HG03565 (cell line): ENCODE measurements around the gene SLC16A10.
"Not testable (repeated sequence)": the region's sequence is repeated elsewhere in the genome, so short reads cannot be mapped to it uniquely, and the experiment has no call there.

Experiments
- ATAC-seq: cut with Tn5 transposase; IDR thresholded peaks from one replicate; pipeline ENCODE4 v1.9.1; 2021; ENCODE audit warnings: mild to moderate bottlenecking, moderate library complexity; ENCODE audit not compliant: unreplicated experiment

SLC16A10 gene

DNA sequence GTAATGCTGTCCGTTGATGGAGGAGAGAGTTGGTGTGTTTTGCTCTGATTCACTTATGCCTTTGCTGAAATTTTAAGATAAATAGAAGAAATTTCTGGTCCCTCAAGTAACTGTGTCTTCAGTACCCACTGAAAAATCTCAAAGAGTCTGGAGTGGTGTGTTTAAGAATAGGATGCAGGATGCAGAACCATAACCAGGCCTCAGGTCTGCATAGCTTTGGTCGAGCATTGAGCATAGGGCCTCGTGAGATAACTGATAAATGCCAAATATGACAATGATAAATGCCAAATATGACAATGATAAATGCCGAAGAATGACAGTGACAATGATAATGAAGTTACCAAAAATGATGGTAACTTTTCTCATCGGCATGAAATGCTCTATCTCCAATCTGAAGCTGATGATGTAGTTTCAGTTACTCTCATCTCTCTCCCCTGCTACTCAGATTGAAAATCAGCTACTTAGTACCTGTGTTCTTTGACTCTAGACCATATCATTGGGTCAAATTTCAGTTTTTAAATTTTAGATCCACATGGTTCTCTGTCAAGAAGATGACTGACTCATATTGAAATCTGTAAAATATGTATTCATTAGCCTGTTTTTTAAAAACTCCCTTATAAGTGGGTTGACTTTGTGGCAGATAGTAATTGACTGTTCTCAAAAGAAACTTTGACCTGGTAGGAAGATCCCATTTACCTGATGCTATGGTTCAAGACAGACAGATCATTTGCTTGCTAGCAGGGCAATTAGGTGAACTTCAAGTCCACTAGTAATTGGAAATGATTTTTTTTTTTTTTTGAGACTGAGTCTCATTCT lies 96.6 kb downstream of the SLC16A10 start:
- peak; percentile 84 for ATAC-seq

DNA sequence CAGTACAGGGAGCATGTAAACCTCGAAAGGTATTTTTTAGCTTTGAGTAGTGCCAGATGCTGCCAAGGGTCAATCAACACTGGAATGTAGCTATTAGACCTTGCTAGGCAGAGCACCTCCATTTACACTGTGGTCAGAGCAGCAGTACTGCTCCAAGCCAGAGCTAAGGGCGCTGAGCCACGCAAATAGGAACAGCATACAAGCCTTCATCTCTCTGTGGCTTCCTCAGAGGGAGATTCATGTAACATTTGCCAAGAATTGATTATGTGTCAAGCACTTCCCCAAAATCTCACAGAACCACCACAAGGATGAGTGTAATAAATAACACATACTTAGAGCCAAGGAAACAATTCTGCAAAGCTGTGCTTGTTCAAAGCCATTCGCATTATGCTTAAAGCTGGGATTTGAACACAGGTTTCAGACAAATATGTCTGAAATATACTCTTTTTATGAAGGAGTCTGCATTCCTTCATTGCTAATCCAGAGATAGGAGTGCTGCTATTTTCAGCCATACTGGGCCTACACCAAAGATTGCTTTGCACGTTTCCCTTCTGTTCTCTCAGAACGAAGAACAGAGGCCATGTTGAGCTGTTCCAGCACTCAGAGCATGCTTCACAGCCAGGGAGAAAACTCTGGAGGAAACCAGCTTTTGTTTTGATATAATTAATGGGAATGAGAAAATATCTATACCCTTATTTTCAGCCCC lies 97.7 kb downstream of the SLC16A10 start:
- ATAC-seq: no peak

DNA sequence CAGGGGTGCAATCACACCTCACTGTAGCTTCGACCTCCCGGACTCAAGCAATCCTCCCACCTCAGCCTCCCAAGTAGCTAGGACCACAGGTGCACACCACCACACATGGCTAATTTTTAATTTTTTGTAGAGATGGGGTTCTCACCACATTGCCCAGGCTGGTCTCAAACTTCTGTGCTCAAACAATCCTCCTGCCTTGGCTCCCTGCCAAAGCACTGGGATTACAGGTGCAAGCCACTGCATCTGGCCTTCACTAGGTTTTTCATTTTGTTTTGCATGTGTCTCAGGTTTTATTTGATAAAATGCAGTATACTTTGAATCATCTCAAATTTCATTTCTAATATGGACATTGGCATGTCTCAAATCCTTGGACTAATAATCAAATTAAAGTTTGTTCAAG lies 98.7 kb downstream of the SLC16A10 start:
- no peak for ATAC-seq

DNA sequence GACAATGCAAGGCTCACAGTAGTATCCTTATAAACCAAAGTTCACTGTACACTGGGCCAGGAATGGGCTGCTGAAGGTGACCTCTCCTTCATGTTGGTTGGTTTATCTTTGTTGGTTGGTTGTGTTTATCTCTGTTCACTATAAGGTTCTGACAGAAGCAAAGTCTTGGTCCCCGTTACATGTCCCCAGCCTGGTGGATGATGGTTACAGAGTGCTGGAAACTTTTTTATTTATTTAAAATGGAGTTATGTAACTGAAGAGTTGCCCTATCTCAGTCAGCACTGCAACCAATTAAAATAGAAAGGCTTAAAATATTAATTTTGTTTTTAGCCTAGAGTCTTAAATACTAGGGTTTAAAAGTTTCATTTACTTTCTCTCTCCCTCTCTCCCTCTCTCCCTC lies 100.6 kb downstream of the SLC16A10 start:
- no peak for ATAC-seq

DNA sequence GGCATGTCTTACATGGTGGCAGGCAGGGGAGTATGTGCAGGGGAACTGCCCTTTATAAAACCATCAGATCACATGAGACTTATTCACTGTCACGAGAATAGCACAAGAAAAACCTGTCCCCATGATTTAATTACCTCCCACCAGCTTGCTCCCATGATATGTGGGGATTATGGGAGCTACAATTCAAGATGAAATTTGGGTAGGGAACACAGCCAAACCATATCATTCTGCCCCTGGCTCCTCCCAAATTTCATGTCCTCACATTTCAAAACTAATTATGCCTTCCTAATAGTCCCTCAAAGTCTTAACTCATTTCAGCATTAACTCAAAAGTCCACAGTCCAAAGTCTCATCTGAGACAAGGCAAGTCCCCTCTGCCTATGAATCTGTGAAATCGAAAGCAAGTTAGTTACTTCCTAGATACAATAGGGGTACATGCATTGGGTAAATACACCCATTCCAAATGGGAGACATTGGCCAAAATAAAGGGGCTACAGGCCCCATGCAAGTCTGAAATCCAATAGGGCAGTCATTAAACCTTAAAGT lies 102.4 kb downstream of the SLC16A10 start:
- ATAC-seq: not testable (repeated sequence)

DNA sequence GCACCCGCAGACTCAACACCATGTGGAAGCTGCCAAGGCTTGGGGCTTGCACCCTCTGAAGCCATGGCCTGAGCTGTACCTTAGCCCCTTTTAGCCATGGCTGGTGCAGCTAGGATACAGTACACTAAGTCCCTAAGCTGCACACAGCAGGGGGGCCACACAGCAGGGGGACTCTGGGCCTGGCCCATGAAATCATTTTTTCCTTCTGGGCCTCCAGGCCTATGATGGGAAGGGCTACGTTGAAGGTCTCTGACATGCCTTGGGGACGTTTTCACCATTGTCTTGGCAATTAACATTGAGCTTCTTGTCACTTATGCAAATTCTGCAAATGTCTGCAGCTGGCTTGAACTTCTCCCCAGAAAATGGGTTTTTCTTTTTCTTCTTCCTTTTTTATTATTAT lies 103.3 kb downstream of the SLC16A10 start:
- no peak for ATAC-seq

DNA sequence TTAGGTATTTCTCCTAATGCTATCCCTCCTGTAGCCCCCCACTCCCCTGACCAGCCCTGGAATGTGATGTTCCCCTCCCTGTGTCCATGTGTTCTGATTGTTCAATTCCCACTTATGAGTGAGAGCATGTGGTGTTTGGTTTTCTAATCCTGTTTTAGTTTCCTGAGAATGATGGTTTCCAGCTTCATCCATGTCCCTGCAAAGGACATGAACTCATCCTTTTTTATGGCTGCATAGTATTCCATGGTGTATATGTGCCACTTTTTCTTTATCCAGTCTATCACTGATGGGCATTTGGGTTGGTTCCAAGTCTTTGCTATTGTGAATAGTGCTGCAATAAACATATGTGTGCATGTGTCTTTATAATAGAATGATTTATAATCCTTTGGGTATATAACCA lies 103.8 kb downstream of the SLC16A10 start:
- not testable (repeated sequence) for ATAC-seq

DNA sequence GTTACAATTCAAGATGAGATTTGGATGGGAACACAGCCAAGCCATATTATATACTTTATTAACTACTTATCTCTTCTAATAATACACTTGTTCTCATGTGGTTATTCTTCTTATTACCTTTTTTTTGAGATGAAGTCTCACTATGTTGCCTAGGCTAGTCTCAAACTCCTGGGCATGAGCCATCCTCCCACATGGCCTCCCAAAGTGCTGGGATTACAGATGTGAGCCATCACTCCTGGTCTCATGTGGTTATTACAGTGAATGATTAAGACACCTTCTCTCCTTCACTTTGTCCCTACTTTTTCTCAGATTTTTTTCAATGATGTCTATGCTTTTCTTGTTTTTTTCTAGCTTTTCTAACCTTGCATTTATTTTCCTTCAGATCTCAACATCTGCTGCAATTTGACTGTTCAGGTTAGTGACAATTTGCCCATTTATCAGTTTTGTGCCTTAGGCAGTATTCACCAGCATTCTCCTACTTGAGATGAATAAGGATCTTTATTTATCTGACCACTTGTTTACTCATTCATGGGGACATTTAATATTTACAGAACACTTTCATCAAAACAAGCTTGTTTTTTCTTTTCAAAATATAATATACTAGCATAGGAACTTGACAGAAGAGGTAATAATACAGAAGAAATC lies 105.7 kb downstream of the SLC16A10 start:
- ATAC-seq: no peak

DNA sequence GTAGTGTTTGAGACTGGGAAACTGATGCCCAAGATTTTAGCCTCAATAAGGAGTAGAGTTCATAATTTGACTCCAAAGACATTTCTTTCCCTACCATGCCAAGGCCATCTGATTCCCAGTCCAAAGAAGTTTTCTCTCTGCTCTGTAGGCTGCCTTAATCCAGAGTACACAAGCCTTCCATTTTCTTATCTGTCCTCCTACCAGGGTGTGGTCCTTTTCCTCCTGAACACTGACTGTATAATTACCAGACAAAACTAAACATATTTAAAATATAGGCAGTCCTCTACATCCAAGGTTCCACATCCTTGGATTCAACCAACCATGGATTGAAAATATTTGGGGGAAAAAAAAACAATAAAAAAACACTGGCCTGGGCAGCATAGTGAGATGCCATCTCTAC lies 108.4 kb downstream of the SLC16A10 start:
- no peak for ATAC-seq

DNA sequence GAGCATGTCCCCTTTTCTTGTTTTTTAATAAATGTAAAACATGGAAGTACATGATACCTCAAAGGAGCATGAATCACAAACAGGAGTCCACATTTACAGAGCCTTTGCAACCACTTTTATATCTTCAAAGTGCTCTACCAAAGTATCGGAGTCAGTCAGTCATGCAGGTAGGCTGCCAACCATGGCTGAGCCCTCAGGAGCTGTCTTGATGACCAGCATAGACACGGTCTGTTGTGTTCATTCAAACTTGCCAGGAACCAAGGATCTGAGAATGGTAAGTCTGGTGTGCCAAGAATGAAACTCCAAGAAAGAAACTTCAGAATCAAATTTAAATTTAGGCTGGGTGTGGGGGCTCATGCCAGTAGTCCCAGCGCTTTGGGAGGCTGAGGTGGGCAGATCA lies 111.5 kb downstream of the SLC16A10 start:
- ATAC-seq: no peak

DNA sequence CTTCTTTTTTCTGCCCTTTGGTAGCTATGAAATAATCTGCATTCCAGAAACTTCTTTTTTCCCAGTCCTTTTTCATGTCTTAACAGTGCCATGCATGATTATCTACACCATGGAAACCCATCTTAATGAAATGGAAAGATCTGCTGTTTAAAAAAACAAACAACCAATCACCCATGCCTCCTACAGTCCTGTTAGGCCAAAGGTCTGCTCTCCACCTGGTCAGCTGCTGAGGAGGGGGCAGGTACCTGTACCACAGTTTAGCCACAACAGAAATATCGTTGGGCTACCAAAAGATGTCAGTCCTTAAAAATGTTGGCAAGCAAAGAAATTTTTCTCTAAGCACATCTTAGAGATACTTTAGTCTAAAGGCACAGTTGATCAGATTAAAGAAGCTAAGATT lies 112.6 kb downstream of the SLC16A10 start:
- ATAC-seq: no peak

DNA sequence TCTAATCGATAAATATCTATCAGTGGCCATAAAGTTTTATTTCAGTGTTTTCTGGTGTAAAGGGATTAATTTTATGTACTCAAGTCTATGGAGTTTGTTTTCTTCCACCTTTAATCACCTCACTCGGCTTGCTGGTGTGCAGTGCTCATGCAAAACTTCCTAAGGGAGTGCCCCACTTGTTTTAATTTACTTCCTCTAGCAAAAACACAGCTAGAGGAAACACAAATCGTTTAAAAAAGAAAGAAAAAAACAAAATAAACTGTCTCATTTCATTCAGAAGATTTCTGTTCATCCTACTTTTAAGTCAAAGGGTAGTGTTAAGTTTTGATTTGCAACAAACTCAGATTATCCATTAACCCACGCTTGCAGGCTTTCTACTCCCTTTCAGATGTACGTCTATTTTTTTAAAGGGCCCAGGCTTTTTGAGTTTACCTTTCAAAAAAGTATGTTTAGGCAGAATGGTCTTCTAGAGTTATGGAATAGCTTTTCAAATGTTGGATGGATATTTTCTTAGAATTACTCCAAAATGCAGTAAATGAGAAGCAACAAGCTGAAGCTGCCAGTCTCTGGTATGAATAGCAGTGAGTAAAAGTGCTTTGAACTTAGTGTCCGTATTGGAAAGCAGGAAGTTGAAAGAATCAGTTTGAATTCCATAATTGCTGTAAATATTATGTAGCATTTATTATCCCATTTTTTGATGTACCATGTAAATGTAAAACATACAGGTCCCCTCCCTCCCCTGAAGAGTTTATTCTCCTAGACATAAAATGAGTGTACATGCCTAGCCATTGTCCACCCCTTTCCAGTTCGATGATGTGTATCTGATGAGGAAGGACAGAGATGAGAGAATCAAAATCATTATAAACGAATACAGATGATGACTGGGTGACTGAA lies 113.3 kb downstream of the SLC16A10 start:
- ATAC-seq: no peak

DNA sequence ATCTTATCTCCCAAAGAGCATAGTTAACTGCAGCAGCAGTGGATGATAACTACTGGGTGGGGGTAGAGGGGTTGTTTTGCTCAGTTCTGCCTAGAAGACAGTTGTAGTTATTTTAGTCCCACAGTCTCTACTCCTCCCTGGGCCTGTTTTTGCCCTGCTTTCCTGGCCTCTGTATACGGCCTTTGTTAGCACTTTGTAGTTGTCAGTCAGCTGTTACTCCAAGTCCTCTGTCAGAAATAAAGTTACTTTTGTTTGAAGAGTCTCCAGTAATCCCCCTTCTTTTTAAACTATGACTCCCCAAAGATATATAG lies 113.9 kb downstream of the SLC16A10 start:
- ATAC-seq: no peak

DNA sequence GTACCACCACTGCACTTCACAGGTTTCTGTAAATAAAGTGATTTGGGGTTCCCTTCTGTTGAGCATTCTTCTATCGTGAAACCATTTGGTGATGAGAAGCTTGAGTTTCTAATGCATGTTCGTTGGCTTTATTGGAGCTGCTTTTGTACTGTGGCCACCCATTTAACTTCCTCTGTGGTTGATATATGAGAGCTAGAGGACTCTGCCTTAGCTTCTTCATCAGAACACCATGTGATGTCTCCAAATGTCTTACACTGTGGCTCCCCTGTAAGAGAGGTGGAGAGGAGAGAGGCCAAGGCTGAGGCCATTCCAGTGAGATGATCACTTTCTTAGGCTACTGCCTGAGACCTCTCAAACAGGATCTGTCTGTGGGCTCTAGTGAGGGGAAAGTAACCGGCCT lies 114.5 kb downstream of the SLC16A10 start:
- ATAC-seq: no peak

DNA sequence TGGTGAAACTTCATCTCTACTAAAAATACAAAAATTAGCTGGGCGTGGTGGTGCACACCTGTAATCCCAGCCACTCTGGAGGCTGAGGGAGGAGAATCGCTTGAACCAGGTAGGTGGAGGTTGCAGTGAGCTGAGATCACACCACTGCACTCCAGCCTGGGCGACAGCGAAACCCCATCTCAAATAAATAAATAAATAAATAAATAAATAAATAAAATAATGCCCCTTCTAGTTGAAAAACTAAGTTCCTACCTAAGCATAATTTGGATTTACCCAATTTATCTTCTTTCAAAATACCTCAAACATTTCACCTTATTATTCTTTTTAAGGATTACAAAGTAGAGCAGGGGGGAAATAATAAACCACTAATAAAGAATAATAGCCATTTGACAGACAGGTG lies 116.2 kb downstream of the SLC16A10 start:
- ATAC-seq: not testable (repeated sequence)

DNA sequence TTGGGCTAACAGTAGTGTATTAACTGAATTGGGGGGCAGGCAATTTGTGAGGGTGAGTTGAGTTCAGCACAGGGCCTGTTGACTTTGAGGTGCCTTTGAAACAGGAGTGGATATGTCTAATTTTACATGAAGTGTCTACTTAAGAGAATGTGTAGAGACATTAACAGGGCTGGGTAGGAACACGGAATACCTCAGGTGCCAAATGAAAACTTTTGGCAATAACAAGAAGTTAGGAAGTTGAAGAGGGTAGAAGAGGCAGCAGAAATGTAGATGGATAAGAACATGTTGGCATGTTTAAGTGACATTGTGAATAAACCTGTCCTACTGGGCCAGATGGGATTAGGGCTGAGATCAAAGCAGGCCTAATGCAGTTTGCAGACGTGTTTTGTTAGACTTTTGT lies 117.0 kb downstream of the SLC16A10 start:
- ATAC-seq: no peak

DNA sequence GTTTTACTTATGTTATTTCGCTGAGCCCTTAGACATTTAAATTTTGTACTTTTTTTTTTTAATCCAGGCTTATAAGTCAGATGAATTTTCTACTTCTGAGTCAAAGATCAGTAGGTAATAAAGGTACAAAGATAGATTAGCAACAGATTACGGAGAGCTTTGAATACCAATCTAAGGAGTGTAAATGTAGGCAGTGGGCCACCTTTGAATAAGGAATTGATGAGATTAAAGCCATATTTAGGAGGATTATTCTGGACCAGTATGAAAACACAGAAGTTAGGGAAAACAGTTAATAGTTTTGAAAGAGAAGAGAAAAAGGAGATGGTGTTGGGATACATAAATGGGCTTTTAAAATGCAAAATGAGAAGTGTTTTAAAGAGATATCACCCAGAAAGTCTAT lies 117.6 kb downstream of the SLC16A10 start:
- no peak for ATAC-seq

DNA sequence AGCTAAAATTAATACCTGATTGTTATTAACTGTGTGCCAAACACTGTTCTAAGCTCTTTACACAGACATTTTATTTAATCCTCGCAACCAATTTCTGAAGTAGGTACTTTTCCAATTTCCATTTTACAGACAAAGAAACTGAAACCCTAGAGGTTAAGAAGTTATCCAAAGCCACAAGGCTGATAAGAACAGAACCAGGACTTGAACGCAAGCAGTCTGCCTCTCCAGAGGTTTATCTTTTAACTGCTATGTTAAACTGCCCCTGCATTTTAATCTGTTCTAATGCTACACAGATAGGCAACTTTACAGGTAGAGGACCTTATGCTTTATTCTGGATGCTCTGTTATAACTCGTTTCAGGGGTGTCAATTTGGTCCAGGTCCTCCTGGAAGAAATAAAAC lies 118.2 kb downstream of the SLC16A10 start:
- no peak for ATAC-seq

DNA sequence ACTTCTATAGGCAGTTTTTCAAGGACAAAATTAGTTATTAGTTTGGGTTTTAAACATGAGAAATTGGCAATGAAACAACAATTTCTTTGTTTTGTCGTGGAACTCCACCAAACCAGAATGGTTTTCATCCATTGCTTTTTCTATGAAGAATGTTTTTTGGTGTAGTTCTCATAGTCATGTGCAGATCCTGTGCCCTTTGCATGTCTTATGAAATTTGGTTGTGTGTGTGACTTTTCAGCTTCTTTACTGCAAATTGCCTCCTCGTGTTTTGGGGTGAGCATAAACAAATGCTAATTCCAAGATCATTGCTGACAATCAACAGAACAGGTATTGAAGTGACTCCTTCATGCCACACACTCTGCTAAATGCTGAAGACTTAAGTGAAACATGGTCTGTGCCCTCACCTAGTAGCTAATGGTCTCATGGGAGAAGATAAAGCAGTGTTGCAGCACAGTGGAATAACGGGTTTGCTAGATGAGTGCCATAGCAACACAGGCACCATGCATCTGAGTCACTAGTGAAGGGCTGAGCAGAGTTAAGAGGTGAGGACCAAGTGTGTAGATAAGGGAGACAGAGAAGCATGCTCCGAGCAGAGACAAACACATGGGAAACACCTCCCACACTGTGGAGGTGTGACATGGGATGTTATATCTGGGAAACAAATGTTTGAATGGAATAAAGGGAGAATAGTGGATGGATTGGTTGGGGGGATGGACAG lies 120.0 kb downstream of the SLC16A10 start:
- no peak for ATAC-seq

DNA sequence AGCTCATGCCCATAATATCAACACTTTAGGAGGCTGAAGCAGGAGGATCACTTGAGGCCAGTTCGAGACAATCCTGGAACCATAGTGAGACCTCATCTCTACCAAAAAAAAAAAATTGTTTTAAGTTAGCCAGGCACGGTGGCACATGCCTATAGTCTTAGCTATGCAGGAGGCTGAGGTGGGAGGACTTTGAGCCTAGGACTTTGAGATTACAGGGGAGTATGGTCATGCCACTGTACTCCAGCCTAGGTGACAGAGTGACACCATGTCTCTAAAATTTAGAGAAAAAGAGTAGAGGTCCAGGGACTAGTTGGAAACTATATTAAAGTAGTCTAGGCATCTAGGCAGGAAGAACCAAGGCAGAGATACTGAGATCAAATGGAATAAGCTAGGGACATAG lies 121.6 kb downstream of the SLC16A10 start:
- no peak for ATAC-seq
